ENCODE data around the gene PPCDC. TPM values are rescaled to one million over a fixed set of nuclear protein-coding genes. Genes with fewer than 3 reads are reported as not detected.

PPCDC gene
- total RNA-seq, 2 donors from 2014 or later = 15.9 to 24.5 TPM

DNA sequence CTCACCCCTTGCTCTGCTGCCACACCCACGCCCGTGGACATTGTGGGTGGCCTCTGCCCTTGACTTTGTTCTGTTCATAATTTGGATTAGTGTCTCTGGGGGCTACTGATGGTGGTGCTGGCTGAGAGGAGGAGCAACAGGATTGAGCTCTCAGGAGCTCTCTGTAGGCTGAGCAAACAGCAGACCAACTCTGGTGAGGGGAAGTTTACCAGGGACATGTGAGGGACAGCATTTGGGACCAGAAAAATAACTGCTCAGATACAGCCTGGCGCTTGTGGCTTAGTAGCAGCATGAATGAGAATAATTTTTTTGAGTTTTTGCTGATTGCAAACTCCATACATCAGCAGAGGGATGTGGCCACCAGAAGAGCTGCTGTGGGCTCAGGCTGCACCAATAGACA lies 14.8 kb downstream of the PPCDC start:
- H3K36me3 ChIP-seq (ENCODE audit: control insufficient read depth, insufficient read depth, low read length) = peaks cover 6% of the 10 kb centered on the region
- DNase-seq = no peak
- H3K9me3 ChIP-seq (ENCODE audit: control insufficient read depth, low read length) = no peaks in the 10 kb centered on the region
- Mint-ChIP-seq H3K4me3 (no peak overlapping the region), H3K9me3 (no peaks in the 10 kb centered on the region), H3K36me3 (ENCODE audit: low read depth) (peaks cover 34% of the 10 kb centered on the region), H3K27ac (no peak overlapping the region), H3K27me3 (ENCODE audit: insufficient read depth) (no peaks in the 10 kb centered on the region), H3K4me1 (peaks cover 36% of the 10 kb centered on the region)
- H3K4me1 ChIP-seq (ENCODE audit: control insufficient read depth, insufficient read depth, low read length) = peaks cover 9% of the 10 kb centered on the region
- H3K4me3 ChIP-seq (ENCODE audit: low read length) = no peak overlapping the region
- 97 to 100% methylated on average over 1 to 3 of the region's 3 CpGs for WGBS, 2 experiments (ENCODE audit: insufficient coverage in 1 of 2, insufficient read length in 1 of 2)
- TF ChIP-seq, protein P1, sequence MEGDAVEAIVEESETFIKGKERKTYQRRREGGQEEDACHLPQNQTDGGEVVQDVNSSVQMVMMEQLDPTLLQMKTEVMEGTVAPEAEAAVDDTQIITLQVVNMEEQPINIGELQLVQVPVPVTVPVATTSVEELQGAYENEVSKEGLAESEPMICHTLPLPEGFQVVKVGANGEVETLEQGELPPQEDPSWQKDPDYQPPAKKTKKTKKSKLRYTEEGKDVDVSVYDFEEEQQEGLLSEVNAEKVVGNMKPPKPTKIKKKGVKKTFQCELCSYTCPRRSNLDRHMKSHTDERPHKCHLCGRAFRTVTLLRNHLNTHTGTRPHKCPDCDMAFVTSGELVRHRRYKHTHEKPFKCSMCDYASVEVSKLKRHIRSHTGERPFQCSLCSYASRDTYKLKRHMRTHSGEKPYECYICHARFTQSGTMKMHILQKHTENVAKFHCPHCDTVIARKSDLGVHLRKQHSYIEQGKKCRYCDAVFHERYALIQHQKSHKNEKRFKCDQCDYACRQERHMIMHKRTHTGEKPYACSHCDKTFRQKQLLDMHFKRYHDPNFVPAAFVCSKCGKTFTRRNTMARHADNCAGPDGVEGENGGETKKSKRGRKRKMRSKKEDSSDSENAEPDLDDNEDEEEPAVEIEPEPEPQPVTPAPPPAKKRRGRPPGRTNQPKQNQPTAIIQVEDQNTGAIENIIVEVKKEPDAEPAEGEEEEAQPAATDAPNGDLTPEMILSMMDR (conservative IDR thresholded peaks at IDR 0.05) = no peak
- H3K27me3 ChIP-seq (ENCODE audit: control insufficient read depth, insufficient read depth, low read length, poor library complexity, severe bottlenecking) = no peaks in the 10 kb centered on the region
- no peak overlapping the region for H3K9ac ChIP-seq (ENCODE audit: extremely low read depth, low read length, poor library complexity, severe bottlenecking)
- no peak overlapping the region for H3K27ac ChIP-seq (ENCODE audit: low read depth, low read length)

DNA sequence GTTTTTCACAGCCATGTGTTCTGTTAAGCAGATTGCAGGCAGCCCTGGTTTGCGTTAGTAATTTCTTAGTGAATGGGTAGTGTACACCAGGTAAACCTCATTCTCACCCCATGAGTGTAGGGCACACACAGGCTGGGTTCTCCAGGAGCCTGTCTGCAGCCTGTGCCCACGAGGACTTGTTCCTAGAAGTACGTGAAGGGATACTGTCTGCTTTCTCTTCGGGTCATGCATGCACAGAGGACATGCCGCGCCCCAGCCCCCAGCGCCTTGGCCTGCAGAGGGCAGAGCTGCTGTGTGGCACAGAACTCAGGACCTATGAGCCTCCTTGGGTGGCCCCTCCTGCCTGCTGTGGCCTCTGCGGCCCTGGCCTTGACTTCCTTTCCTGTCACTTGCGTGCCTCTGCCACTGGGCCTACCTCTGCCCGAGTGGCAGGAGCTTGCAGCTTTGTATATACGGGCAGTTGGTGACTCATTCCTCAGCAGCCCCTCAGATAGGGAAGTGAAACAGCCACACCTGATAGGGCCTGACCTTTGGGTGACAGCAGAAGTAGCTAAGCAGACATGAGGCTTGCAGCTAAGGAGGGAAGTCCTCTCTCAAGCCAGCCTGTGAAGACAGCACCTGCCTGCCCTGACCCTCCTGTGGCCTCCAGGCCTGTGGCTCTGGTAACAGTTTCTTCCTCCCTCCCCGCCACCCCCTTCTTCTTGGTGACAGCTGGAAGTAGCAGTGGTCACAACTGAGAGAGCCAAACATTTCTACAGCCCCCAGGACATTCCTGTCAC lies 19.5 kb downstream of the PPCDC start:
- Mint-ChIP-seq H3K9me3 (no peaks in the 10 kb centered on the region), H3K27me3 (ENCODE audit: insufficient read depth) (no peaks in the 10 kb centered on the region), H3K36me3 (ENCODE audit: low read depth) (peaks cover 17% of the 10 kb centered on the region), H3K4me3 (no peak overlapping the region), H3K4me1 (peaks cover 31% of the 10 kb centered on the region), H3K27ac (no peak overlapping the region)
- Histone ChIP-seq H3K9me3 (ENCODE audit: control insufficient read depth, low read length) (no peaks in the 10 kb centered on the region), H3K4me3 (ENCODE audit: low read length) (no peak overlapping the region), H3K27ac (ENCODE audit: low read depth, low read length) (peak overlapping the region; percentile 70), H3K27me3 (ENCODE audit: control insufficient read depth, insufficient read depth, low read length, poor library complexity, severe bottlenecking) (no peaks in the 10 kb centered on the region), H3K4me1 (ENCODE audit: control insufficient read depth, insufficient read depth, low read length) (peaks cover 12% of the 10 kb centered on the region), H3K9ac (ENCODE audit: extremely low read depth, low read length, poor library complexity, severe bottlenecking) (no peak overlapping the region), H3K36me3 (ENCODE audit: control insufficient read depth, insufficient read depth, low read length) (peaks cover 4% of the 10 kb centered on the region)
- TF ChIP-seq, protein P1 (conservative IDR thresholded peaks at IDR 0.05) = peak; percentile 79
- DNase-seq = peak; percentile 85
- WGBS, 2 experiments (ENCODE audit: insufficient coverage in 1 of 2, insufficient read length in 1 of 2) = 82 to 89% methylated on average over 11 to 12 of the region's 12 CpGs

- TF ChIP-seq, protein P1 (conservative IDR thresholded peaks at IDR 0.05) = no peak
- H3K4me1 ChIP-seq (ENCODE audit: control insufficient read depth, insufficient read depth, low read length) = peaks cover 12% of the 10 kb centered on the region
- Mint-ChIP-seq H3K4me1 (peaks cover 27% of the 10 kb centered on the region), H3K9me3 (no peaks in the 10 kb centered on the region), H3K27me3 (ENCODE audit: insufficient read depth) (no peaks in the 10 kb centered on the region), H3K27ac (no peak overlapping the region), H3K36me3 (ENCODE audit: low read depth) (peaks cover 18% of the 10 kb centered on the region), H3K4me3 (no peak overlapping the region)
- H3K9ac ChIP-seq (ENCODE audit: extremely low read depth, low read length, poor library complexity, severe bottlenecking) = no peak overlapping the region
- peaks cover 8% of the 10 kb centered on the region for H3K36me3 ChIP-seq (ENCODE audit: control insufficient read depth, insufficient read depth, low read length)
- H3K27ac ChIP-seq (ENCODE audit: low read depth, low read length) = peak overlapping the region; percentile 70
- H3K9me3 ChIP-seq (ENCODE audit: control insufficient read depth, low read length) = no peaks in the 10 kb centered on the region
- no peaks in the 10 kb centered on the region for H3K27me3 ChIP-seq (ENCODE audit: control insufficient read depth, insufficient read depth, low read length, poor library complexity, severe bottlenecking)
- 89 to 91% methylated on average over 17 to 20 of the region's 20 CpGs for WGBS, 2 experiments (ENCODE audit: insufficient coverage in 1 of 2, insufficient read length in 1 of 2)
- DNase-seq = no peak
- H3K4me3 ChIP-seq (ENCODE audit: low read length) = no peak overlapping the region
Observed at GRCh38 chr15:75043509-75044257, 20.3 kb downstream of the PPCDC start.
